Smooth muscle cell (in vitro differentiated cells): ENCODE measurements around the gene BAIAP3. TPM values are rescaled to one million over a fixed set of nuclear protein-coding genes. Genes with fewer than 3 reads are reported as not detected.
A peak's percentile ranks its signal among the peaks of the same experiment; 100 is the strongest.

Source experiments
- DNase-seq: peaks from one replicate; lab custom pipeline; 2025; ENCODE audit not compliant: unreplicated experiment; lab: John Stamatoyannopoulos, UW
- H2AFZ ChIP-seq: fragments of 200-600 bp; sonication (generic); 2 replicates; pipeline ENCODE4 v1.6.0; 2016; ENCODE audit warnings: antibody characterized with exemption, low read depth, mild to moderate bottlenecking
- H3F3A ChIP-seq: fragments of 200-600 bp; sonication (generic); 2 replicates; pipeline ENCODE4 v1.6.0; 2017; ENCODE audit warnings: antibody characterized with exemption, low read depth
- H3K27ac ChIP-seq: fragments of 200-600 bp; sonication (generic); 2 replicates; pipeline ENCODE4 v1.5.1; 2016; ENCODE audit warnings: low read depth, mild to moderate bottlenecking
- H3K27me3 ChIP-seq: fragments of 200-600 bp; sonication (generic); 2 replicates; pipeline ENCODE4 v1.6.1; 2016; ENCODE audit warnings: low read depth, mild to moderate bottlenecking
- H3K36me3 ChIP-seq: fragments of 200-600 bp; sonication (generic); 2 replicates; pipeline ENCODE4 v1.5.1; 2016; ENCODE audit warnings: low read depth
- H3K4me1 ChIP-seq: fragments of 200-600 bp; sonication (generic); 2 replicates; pipeline ENCODE4 v1.5.1; 2016; ENCODE audit warnings: low read depth
- H3K4me2 ChIP-seq: fragments of 200-600 bp; sonication (generic); 2 replicates; pipeline ENCODE4 v1.6.0; 2016; ENCODE audit warnings: mild to moderate bottlenecking
- H3K4me3 ChIP-seq: fragments of 200-600 bp; sonication (generic); 2 replicates; pipeline ENCODE4 v1.5.1; 2016; ENCODE audit warnings: mild to moderate bottlenecking
- H3K79me2 ChIP-seq: fragments of 200-600 bp; sonication (generic); 2 replicates; pipeline ENCODE4 v1.6.0; 2016; ENCODE audit warnings: low read depth, mild to moderate bottlenecking
- H3K9ac ChIP-seq: fragments of 200-600 bp; sonication (generic); 2 replicates; pipeline ENCODE4 v1.6.0; 2016; ENCODE audit warnings: low read depth
- H3K9me3 ChIP-seq: fragments of 200-600 bp; sonication (generic); replicated peaks from 2 replicates; pipeline ENCODE4 v1.5.1; 2016; ENCODE audit warnings: low read depth
- H4K20me1 ChIP-seq: fragments of 200-600 bp; sonication (generic); 2 replicates; pipeline ENCODE4 v1.6.0; 2016; ENCODE audit warnings: low read depth
- WGBS: methylation state at CpG from one replicate; pipeline ENCODE4 v1.1.7; 2016; ENCODE audit warnings: low lambda C conversion rate; 5-methylcytosine and 5-hydroxymethylcytosine counted together
- polyA plus RNA-seq: library from polyadenylated mRNA; unstranded; fragments of >200 nt; fragmentation: Nextera tagmentation; extraction: Ambion mirVana; gene quantifications from 2 replicates; pipeline ENCODE4 v1.2.1, GENCODE V29; 2016
- total RNA-seq: library from RNA; depleted of rRNA; stranded (reverse); fragments of >200 nt; gene quantifications from 2 replicates; pipeline ENCODE4 v1.2.3, GENCODE V29; 2014
- TF ChIP-seq, protein P1 (sequence below): fragments of 200-600 bp; sonication (generic); IDR thresholded peaks from 2 replicates; pipeline ENCODE4 v1.5.1; 2017; ENCODE audit warnings: borderline replicate concordance, mild to moderate bottlenecking, antibody characterized with exemption; ENCODE audit not compliant: insufficient read depth, poor library complexity, severe bottlenecking

Gene BAIAP3
- total and polyA plus RNA-seq, 2 experiments from 2014 or later, result 0.31 to 0.51 TPM

- Histone ChIP-seq H3K79me2 (no peaks in the 10 kb centered on the region), H3K4me3 (peak overlapping the region; percentile 57), H3K27ac (peak overlapping the region; percentile 75), H3K9ac (peak overlapping the region; percentile 91), H2AFZ (no peak overlapping the region), H4K20me1 (peaks cover 26% of the 10 kb centered on the region), H3K27me3 (no peaks in the 10 kb centered on the region), H3K4me1 (peaks cover 9% of the 10 kb centered on the region), H3K9me3 (no peaks in the 10 kb centered on the region), H3K4me2 (peak overlapping the region; percentile 93), H3F3A (no peaks in the 10 kb centered on the region), H3K36me3 (no peaks in the 10 kb centered on the region)
- peak; percentile 68 for DNase-seq
- TF ChIP-seq, protein P1, sequence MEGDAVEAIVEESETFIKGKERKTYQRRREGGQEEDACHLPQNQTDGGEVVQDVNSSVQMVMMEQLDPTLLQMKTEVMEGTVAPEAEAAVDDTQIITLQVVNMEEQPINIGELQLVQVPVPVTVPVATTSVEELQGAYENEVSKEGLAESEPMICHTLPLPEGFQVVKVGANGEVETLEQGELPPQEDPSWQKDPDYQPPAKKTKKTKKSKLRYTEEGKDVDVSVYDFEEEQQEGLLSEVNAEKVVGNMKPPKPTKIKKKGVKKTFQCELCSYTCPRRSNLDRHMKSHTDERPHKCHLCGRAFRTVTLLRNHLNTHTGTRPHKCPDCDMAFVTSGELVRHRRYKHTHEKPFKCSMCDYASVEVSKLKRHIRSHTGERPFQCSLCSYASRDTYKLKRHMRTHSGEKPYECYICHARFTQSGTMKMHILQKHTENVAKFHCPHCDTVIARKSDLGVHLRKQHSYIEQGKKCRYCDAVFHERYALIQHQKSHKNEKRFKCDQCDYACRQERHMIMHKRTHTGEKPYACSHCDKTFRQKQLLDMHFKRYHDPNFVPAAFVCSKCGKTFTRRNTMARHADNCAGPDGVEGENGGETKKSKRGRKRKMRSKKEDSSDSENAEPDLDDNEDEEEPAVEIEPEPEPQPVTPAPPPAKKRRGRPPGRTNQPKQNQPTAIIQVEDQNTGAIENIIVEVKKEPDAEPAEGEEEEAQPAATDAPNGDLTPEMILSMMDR, result no peak
- 5% methylated on average over 19 of the region's 31 CpGs for WGBS
Observed at GRCh38 chr16:1378804-1379303, 45.4 kb downstream of the BAIAP3 start.

DNA sequence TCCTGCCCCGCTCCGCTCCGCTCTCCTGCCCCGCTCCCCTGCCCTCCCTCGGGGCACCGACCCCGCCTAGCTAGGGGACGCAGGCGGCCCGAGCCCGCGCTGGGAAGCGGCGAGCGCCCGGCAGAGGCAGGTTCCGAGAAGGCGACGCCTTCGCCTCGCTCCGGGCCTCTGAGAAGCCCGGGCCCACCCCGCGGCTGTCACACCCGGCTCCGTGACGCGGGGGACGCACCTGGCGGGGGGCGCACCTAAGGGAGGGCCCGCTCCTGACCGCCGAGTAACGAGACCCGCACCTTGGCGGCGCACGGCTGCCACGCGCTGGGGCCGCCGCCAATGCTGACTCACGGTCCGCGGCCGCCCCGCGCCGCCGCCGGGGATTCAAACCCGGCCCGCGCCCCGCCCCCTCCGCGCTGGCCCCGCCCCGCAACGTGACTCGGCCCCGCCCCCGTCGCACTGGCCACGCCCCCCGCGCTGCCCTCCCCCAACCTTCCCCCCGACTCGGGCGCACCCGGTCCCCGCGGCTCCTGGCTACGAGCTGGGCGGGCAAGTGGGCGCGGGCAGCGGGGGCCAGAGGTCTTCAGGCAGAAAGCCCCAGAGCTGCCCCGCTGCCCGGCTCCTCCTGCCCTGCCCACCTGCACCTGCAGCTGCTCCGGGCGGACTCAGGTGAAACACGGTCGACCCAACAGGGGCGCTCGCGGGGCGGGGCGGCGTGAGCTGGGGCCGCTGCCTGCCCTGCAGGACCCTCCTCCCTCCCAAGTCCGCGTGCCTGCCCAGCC, 46.0 kb downstream of the BAIAP3 start:
- TF ChIP-seq, protein P1, result no peak
- 1% methylated on average over 25 of the region's 95 CpGs for WGBS
- Histone ChIP-seq H3K4me1 (peaks cover 9% of the 10 kb centered on the region), H2AFZ (no peak overlapping the region), H3K9ac (peak overlapping the region; percentile 91), H3K27me3 (no peaks in the 10 kb centered on the region), H3K4me3 (peak overlapping the region; percentile 57), H3K27ac (peak overlapping the region; percentile 75), H3K4me2 (peak overlapping the region; percentile 93), H3F3A (no peaks in the 10 kb centered on the region), H3K36me3 (no peaks in the 10 kb centered on the region), H4K20me1 (peaks cover 26% of the 10 kb centered on the region), H3K79me2 (no peaks in the 10 kb centered on the region), H3K9me3 (no peaks in the 10 kb centered on the region)
- DNase-seq, result peak; percentile 33

DNA sequence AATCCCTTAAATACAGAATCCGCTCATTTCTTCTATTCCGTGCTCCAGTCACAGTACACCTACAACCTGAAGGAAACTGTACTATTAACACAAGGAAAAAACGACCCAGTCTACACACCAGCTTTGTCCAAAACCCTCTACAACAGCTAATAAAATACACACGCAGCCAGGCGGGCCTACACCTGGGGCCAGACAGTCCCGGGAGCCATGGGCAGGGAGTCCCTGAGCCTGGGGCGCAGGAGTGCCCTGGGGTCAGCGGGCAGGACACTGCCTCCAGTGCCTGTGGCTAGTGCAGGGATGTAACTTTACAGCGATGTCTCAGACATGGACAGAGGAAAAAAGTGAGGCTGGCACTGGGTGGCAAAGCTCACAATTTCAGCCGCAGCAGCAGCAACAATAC, 46.8 kb downstream of the BAIAP3 start:
- Histone ChIP-seq H3F3A (no peaks in the 10 kb centered on the region), H4K20me1 (peaks cover 26% of the 10 kb centered on the region), H3K9ac (no peak overlapping the region), H3K27me3 (no peaks in the 10 kb centered on the region), H3K36me3 (no peaks in the 10 kb centered on the region), H2AFZ (no peak overlapping the region), H3K4me1 (peaks cover 9% of the 10 kb centered on the region), H3K4me3 (peak overlapping the region; percentile 57), H3K79me2 (no peaks in the 10 kb centered on the region), H3K27ac (no peak overlapping the region), H3K4me2 (peak overlapping the region; percentile 93), H3K9me3 (no peaks in the 10 kb centered on the region)
- no peak for DNase-seq
- WGBS, result 71% methylated on average over 10 of the region's 10 CpGs
- TF ChIP-seq, protein P1, result no peak
